Activated CD8-positive, alpha-beta memory T cell treated with anti-CD3 and anti-CD28 coated beads, Interleukin-2, amount 50 U/mL, for 4 hours (primary cell): ENCODE results near the gene CYBC1.

Source experiments
- DNase-seq: peaks from one replicate; pipeline ENCODE4 v3.0.0-alpha.2; 2020

Gene CYBC1

DNA sequence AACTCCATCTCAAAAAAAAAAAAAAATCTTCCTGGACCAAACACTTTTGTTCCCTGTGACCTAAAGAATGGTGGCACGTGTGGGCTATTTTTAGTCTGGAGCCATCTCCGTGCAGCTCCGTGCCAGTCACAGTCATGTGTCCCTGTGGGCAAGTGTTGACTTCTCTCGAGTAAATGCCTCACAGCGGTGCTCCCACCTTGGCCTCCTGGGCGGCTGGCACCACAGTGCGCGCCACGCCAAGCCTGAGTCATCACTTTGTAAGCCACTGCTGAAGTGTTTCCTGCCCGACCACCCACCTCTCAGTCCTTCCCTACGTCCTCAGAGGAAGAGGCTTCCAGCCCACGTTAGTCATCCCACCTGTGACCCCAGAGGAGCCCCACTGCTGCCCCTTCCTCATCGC lies 43.3 kb downstream of the CYBC1 start:
- DNase-seq = no peak

DNA sequence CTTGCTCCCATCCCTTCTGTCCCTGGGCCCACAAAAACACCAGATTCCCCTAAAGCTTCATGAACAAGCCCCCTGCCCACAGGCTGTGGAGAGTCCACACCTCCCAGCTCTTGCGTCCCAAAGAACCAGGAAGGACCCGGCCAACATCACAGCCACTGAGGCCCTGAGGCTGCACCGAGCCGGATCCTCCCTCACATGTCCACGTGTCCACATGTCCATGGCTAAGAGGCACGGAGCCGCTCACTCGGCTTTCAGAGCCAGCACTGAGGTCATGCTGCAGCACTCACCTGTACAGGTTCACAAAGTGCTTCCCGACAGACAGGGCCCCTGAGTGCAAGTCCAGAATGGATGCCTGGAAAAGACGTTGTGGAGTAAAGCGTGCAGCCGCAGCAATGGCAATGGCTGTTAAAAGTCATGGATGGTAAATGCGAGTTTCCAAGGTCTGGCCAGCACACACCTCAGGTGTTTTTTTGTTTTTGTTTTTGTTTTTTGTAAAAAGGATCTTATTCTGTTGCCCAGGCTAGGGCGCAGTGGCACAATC lies 44.4 kb downstream of the CYBC1 start:
- no peak for DNase-seq

GRCh38 chr17:82405051-82405450 lies 45.5 kb downstream of the CYBC1 start:
- DNase-seq = no peak

DNA sequence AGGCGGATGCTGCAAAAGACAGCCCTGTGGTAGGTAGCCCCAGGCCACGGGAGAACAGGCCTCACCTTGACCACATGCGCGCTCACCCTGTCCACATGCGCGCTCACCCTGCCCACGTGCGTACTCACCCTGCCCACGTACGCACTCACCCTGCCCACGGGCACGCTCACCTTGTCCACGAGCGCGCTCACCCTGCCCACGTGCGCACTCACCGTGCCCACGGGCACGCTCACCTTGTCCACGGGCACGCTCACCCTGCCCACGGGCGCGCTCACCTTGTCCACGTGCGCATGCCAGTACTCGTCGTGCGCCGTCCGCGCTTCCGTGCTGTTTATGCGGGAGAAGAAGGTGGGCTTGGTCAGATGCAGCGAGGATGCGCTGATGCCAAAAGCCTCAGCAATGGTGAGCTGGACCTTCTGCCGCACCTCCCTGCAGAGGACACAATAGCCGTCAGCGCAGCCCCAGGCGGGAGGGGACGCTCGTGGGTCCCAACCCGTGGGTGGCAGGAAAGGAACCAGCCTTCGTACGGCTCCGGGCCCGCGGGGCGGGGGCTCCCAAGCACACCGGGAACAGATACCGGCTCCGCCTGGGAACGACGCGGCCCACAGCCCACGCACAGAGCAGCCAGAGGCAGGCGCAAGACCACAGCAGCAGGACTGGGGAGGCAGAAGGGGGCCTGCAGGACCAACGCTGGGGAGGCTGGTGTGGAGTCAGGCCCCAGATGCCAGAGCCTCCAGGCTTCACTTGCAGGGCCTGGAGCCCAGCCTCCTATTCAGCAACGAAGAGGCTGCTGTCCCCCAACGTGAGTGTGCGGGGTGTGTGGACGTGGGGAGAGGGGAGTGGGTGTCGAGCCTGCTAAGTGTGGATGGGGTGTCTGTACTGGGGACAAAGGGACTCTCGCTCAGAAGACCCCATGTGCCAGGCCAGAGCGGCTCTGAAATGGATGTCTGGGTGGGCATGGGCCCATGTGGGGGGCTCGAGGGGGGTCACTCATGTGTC lies 46.6 kb downstream of the CYBC1 start:
- no peak for DNase-seq

DNA sequence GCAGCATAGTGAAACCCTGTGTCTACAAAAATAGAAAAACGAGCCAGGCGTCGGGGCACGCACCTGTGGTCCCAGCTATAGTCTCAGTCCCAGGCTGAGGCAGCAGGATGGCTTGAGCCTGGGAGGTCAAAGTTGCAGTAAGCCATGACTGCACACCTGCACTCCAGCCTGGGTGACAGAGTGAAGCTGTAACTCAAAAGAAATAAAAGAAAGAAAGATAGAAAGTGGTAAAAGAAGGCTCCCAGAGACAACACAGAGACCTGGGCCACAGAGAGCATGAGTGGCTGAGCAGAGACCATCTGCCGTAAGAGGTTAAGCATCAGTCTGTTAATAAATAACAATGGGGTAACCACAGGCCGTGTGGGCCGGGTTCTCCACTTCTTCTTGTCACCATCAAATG lies 47.7 kb downstream of the CYBC1 start:
- DNase-seq = no peak

DNA sequence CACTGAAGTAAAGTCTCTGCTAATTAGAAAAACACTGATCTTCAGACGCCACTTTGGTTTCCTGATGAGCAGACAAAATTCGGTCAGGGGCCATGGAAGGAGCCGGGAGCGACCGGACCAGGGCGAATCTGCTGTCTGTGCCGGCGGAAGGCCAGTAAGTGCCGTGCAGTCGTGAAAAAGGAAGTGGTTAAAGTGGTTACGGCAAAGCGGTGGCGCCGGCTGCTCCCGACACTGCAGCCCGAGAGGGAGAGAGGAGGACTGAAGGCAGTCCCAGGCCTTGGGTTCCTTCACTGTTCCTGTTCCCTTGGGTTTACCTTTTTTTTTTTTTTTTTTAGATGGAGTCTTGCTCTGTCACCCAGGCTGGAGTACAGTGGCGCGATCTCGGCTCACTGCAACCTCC lies 49.7 kb downstream of the CYBC1 start:
- DNase-seq = peak; percentile 38

GRCh38 chr17:82400206-82400605 lies 50.3 kb downstream of the CYBC1 start:
- no peak for DNase-seq

- DNase-seq = no peak
Measured at GRCh38 chr17:82399601-82400101, 50.9 kb downstream of the CYBC1 start.

GRCh38 chr17:82399041-82399441 lies 51.5 kb downstream of the CYBC1 start:
- DNase-seq = no peak

DNA sequence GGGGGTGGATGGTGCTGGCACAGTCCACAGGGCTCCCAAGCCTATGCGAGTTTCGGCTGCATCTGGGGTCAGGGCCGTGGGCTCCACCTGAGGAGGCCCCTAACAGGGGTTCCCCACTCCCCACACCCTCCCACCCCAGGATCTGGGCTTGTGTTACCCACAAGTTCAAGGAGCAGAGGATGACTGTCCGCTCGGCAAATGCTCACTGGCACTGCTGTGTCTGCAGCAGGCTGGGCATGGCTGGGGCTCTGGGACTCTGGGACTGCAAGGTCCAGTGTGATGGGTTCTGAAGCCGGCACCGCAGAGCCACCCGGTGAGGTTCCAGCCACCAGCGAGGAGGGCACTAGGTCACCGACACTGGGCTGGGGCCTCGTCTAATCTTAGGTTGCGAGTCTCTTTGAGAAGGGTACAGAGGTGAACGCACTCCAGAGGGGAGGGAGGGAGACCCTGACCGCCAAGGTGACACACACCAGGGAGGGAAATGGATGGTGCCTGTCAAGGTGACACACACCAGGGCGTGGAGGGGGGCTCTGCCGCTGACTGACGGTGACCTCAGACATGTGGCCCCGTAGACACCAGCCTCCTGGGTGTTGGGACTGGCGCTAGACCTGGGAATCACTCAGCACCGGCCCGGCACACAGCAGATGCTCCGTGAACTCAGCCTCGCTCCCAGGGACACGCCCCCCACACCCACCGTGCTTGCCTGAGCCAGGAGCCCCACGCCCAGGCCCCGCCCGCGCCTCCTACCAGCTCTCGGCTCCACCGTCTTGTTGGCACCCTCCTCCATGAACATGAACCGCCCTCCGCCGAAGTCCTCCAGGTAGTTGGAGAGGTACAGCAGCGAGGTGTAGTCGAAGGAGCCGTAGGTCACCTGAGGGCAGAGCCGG lies 52.9 kb downstream of the CYBC1 start:
- DNase-seq = no peak

- DNase-seq = no peak
Measured at GRCh38 chr17:82396601-82397435, 53.7 kb downstream of the CYBC1 start.

- no peak for DNase-seq
Measured at GRCh38 chr17:82394278-82394677, 56.3 kb downstream of the CYBC1 start.

GRCh38 chr17:82392941-82393340 lies 57.6 kb downstream of the CYBC1 start:
- no peak for DNase-seq
